KG1 (cell line): Measurements from ENCODE around the gene NCAM1.

Source experiments
- DNase-seq: peaks from one replicate; lab custom pipeline; 2025; lab: John Stamatoyannopoulos, UW

The NCAM1 gene

GRCh38 chr11:113172382-113172951, 211.2 kb downstream of the NCAM1 start:
- DNase-seq, result no peak

DNA sequence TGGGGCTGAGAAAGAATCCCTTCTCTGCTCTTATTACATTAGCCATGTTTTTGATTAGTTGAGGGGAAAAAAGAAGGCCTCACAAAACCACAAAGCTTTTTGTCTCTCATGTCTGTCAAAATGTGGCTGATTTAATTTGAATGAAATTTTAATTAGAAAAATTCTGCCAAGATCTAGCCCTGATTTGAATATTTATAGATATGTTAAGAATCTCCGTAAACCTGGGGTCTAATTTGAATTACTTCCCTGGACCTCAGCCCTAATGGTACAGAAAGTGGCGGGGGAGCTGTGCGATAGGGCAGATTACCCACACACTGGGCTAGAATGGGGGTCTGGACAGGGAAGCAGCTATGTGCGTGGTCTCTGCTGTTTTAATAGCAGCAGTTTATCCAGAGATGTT, 211.9 kb downstream of the NCAM1 start:
- DNase-seq, result no peak

DNA sequence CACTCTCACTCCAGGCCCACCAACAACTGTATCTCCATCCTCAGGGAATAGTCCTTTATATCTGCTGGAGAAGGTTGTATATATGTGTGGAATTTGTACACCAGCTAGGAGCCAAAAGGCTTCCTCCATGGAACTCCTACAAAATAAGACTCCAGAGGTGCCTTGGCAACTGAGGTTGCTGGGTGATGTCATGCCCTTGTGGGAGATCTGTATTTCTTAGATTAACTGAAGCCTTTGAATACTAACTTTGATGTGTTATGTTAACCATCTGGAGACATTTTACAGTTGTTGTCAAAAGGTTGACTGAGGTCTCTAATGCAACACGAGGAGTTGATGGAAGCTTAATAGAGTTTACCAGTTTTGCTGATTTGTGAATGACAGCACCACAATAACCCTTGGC, 213.7 kb downstream of the NCAM1 start:
- DNase-seq, result no peak

DNA sequence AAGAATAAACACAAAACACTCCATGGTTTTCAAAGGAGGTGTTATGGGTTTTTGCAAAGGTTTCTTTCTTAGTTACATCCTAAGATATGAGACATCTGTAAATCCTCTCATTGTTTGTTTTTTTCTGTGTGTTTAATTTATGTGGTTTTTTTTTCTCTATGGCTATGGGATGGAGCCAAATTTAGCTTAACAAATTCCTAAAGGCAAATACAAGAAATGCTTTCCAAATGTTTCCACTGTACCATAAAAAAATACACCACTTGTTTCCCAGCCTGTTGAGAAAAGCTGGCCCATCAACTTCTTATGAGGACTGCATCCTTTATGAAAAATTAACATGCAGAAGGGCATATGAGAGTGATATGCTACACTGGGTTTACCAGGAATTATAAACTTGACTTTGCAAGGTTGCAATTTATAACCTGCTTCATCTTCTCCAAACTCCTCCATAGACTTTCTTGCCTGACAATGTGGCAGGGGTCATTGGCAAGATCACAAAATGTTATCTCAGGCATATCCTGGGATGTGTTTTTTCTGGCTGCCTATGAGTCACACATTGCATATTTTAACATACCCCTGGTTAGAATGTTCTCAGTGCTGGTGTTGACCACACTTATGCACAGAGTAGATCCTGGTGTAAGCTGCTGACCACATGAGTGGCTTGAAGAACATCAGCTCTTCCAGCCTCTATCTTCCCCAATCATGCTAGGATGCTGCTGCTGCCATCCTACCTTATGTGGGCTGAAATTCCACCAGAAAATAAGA, 215.6 kb downstream of the NCAM1 start:
- DNase-seq, result no peak

DNA sequence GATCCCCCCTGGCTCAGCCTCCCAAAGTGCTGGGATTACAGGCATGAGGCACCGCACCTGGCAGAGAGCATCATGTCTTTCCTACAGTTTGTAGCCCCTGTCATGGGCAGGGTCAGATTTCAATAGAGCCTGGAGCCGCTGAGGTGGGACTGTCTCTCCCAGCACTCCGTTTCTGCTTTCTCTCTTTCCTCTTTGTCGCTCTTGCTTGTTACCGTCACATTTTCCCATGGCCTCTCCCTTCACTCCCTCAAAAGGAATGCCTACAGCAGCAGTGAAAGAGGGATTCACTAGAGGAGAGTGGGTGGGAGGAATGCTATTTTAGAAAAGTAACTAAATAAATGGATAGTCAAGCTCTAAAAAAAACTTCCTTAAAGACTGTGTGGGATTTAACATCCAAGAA, 216.5 kb downstream of the NCAM1 start:
- DNase-seq, result no peak

GRCh38 chr11:113178381-113179070, 217.3 kb downstream of the NCAM1 start:
- DNase-seq, result no peak

- no peak for DNase-seq
Observed at GRCh38 chr11:113179181-113179704, 218.0 kb downstream of the NCAM1 start.

DNA sequence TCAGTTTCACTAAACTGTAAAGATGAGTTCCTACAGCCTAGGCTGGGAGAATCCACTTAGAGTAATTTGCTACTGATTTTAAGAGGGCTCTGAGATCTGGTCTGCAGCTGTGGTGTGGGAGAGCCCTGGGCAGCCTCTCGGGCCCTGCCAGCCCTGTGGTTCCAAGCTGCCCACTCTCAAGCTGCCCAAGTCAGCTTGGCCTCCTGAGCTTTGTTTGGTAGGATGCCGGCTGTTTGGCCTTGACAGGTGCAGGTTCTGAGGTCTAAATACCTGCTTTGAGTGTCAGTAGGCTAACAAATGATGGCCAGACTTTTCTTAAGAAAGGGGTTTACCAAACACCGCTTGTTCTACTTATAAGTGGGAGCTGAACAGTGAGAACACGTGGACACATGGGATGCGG, 219.9 kb downstream of the NCAM1 start:
- no peak for DNase-seq

- DNase-seq, result no peak
Observed at GRCh38 chr11:113182288-113182687, 221.1 kb downstream of the NCAM1 start.

GRCh38 chr11:113184498-113184897, 223.3 kb downstream of the NCAM1 start:
- DNase-seq, result no peak

GRCh38 chr11:113188371-113188834, 227.2 kb downstream of the NCAM1 start:
- DNase-seq, result no peak

DNA sequence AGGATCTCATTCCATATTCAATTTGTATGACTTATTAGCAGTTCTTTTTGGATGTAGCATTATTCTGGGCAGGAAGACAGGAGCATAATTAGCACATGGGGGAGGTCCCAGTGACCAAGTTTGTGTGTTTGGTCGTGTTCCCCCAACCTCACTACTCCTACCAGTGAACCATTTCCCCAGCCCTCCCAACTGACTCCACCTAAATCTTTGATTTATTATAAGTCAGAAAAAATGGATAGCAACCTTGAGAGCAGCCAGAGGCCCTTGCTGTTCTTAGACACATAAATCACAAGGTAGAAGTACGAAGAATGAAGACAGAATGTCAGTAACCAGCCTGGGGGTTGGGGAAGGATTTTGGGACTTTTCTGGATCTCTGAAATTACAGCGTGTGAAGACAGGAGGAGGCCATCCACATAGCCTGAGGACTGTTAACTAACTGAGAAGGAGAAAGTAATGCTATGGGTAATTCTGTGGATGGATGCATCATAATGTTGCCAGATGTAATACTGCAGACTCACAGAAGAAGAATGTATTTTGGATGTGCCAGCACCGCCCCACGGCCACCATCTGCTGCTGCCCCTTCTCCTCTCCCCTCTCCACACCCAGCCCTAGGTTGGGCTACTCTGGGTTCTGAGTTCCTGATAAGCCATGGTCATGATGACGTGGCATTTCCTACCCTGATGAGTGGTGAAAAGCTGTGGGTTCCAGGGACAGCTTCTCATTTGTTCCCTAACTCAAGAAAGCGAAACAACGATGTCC, 228.9 kb downstream of the NCAM1 start:
- DNase-seq, result no peak

DNA sequence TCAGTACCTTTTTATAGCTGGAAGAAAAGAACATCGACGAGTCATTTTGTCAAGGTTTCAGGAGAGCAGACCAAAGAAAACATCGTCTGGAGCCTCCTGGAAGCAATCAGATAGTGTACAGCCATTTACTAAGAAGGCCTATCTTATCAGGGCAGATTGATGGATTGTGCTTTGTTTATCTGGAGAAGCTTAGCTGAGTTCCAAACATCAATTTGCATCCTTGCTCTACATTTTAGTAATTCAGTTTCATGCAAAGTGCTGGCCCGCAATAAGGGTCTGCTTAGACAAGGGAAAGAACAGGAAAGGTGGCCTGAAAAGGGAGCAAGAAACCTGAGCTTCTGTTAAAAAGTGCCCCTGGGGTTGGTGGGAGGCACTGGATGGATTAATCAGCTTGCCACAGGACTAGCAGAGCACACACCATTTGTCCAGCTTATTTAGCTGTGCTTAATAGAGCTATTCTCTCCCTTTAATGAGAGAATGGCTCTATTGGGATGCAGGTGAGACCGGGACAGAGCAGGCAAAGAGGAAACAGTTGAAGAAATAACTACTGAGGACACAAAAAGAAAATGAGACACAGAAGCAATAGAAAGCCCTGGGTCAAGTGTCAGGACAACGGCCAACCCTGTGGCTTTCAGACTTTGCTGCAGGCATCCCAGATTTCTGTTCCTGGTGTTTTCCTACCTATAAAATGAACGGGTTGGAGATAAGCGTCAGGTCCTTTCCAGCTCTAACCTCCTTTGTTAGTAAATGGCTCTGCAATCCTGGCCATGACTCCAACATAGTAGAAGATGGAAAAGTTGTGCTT, 231.1 kb downstream of the NCAM1 start:
- DNase-seq, result no peak

DNA sequence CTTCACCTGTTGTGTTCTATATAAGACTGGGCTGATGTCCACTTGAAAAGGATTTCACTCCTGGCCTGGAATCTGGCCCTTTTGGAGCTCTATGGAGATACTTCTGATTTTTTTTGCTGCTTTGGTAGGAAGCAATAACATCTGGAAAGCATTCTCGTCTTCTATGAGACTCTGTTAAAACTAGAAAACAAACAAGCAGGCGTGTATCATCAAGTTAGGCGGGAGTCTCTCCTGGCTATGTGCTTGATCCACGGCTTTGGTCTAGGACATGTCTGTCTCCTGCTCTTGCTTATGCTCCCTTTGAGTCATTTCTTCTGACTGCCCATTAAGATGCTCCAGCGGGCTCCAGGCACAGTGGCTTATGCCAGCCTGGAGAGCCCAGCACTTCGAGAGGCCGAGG, 231.8 kb downstream of the NCAM1 start:
- DNase-seq, result no peak

DNA sequence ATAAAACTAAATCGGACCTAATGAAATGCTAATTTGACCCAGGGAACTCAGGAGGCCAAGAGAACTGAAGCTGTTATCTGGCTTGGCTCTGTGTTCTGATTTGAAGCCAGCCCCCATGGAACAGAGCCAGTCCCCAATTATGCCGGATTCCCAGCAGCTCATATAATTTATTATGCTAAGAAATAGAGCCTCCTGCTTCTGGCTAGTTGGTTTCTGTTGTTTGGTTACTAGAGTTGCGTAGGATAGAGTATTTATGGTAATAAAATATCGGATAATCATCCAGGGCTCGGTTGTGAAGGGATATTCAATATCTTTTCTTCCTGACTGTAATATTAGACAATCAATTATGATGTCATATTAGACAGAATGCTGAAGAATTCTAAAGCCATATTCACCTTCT, 232.7 kb downstream of the NCAM1 start:
- no peak for DNase-seq

DNA sequence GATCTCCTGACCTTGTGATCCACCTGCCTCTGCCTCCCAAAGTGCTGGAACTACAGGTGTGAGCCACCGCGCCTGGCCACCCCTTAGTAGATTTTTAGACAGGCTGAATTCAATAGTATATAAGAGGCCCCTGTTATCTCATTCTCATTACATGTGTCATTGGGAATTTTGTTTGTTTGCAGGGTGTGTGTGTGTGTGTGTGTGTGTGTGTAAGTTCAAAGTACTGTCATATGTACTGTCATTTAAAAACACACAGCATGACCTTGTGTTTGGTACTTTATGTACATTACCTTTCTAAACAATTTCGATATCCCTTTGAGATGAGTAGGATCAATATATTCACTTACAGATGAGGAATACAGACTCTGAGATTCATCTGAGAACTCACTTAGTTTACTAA, 234.5 kb downstream of the NCAM1 start:
- DNase-seq, result no peak

DNA sequence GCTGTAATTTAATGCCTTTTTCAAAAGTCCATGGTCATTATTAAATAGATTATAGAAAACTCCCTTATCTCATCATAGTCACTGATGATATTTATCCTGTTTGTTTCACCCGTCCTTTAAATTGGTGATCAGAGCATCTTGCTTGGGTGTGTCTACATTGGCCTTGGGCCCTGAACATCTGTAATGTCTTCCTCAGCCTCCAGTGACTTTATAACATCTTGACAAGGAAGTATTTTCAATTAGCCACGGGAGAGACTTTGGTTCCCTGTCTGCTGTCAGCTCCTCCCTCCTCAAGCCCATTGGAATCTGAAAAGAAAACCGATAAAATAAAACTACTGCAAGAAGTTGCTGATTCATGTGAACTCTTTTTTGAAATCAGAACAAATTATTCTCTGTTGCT, 236.2 kb downstream of the NCAM1 start:
- DNase-seq, result no peak

- DNase-seq, result no peak
Observed at GRCh38 chr11:113198972-113199661, 237.9 kb downstream of the NCAM1 start.

GRCh38 chr11:113199866-113200265, 238.6 kb downstream of the NCAM1 start:
- DNase-seq, result no peak

- no peak for DNase-seq
Observed at GRCh38 chr11:113201054-113201818, 240.0 kb downstream of the NCAM1 start.
